Transverse colon (tissue), 4 donors: Measurements from ENCODE around the gene ZBED1.

ENCODE experiments used
- POLR2A ChIP-seq: fragments of 450-650 bp; IDR thresholded peaks from one replicate; pipeline ENCODE4 v1.6.1; 2016; ENCODE audit warnings: antibody characterized with exemption, mild to moderate bottlenecking, moderate library complexity
- POLR2AphosphoS5 ChIP-seq, 3 donors: sonication (generic); formaldehyde crosslinking; IDR thresholded peaks; one replicate each; pipeline ENCODE4 v1.6.1; 2016; ENCODE audit warnings: antibody characterized with exemption in 3 of 3
- TF ChIP-seq, protein P1 (sequence below), 5 experiments: fragments of 200-600 bp in 3 of 5; fragments of 450-650 bp in 2 of 5; sonication (generic) in 3 of 5; IDR thresholded peaks; 1 replicate in 2 of 5; 2 replicates in 3 of 5; pipeline ENCODE4 v1.5.1; 2016 to 2017; ENCODE audit warnings: antibody characterized with exemption in 5 of 5, inconsistent platforms in 3 of 5, mild to moderate bottlenecking in 2 of 5, moderate library complexity in 1 of 5

GRCh38 chrX:2536141-2536540 lies 35.4 kb upstream of the ZBED1 start:
- TF ChIP-seq POLR2A (no peak), POLR2AphosphoS5 (IDR thresholded peaks at IDR 0.05) (no peak)
- TF ChIP-seq, protein P1, sequence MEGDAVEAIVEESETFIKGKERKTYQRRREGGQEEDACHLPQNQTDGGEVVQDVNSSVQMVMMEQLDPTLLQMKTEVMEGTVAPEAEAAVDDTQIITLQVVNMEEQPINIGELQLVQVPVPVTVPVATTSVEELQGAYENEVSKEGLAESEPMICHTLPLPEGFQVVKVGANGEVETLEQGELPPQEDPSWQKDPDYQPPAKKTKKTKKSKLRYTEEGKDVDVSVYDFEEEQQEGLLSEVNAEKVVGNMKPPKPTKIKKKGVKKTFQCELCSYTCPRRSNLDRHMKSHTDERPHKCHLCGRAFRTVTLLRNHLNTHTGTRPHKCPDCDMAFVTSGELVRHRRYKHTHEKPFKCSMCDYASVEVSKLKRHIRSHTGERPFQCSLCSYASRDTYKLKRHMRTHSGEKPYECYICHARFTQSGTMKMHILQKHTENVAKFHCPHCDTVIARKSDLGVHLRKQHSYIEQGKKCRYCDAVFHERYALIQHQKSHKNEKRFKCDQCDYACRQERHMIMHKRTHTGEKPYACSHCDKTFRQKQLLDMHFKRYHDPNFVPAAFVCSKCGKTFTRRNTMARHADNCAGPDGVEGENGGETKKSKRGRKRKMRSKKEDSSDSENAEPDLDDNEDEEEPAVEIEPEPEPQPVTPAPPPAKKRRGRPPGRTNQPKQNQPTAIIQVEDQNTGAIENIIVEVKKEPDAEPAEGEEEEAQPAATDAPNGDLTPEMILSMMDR (IDR thresholded peaks at IDR 0.05) = no peak
